Sigmoid colon (tissue), 7 donors: ENCODE measurements around the gene UFD1. TPM values are rescaled to one million over a fixed set of nuclear protein-coding genes. Genes with fewer than 3 reads are reported as not detected.

Experiments used
- DNase-seq: peaks from one replicate; pipeline ENCODE4 v3.0.0-alpha.2; 2019
- H3K27ac ChIP-seq, 4 donors: fragments of 200-600 bp; sonication (generic); one replicate each; pipeline ENCODE4 v1.5.1; 2016 to 2019; ENCODE audit warnings: mild to moderate bottlenecking in 1 of 4
- H3K27me3 ChIP-seq, 3 donors: fragments of 200-600 bp; sonication (generic); one replicate each; pipeline ENCODE4 v1.5.1; 2019; ENCODE audit warnings: mild to moderate bottlenecking in 1 of 3
- H3K36me3 ChIP-seq, 4 donors: fragments of 200-600 bp; sonication (generic); one replicate each; pipeline ENCODE4 v1.5.1; 2016 to 2019
- H3K4me1 ChIP-seq, 4 donors: fragments of 200-600 bp; sonication (generic); one replicate each; pipeline ENCODE4 v1.5.1; 2017 to 2019
- H3K4me3 ChIP-seq, 4 donors: fragments of 200-600 bp; sonication (generic); one replicate each; pipeline ENCODE4 v1.5.1; 2017 to 2019; ENCODE audit warnings: mild to moderate bottlenecking in 2 of 4, moderate library complexity in 1 of 4
- H3K9me3 ChIP-seq, 4 donors: fragments of 200-600 bp in 3 of 4; sonication (generic) in 3 of 4; one replicate each; pipeline versions ENCODE4 v1.5.1 to v1.6.1; 2013 to 2019
- EP300 ChIP-seq, 4 donors: sonication (generic); formaldehyde crosslinking; IDR thresholded peaks; one replicate each; pipeline ENCODE4 v1.6.1; 2017; ENCODE audit warnings: antibody characterized with exemption in 4 of 4
- POLR2A ChIP-seq, 2 donors: fragments of 450-650 bp; IDR thresholded peaks; one replicate each; pipeline ENCODE4 v1.6.1; 2016; ENCODE audit warnings: antibody characterized with exemption in 2 of 2, mild to moderate bottlenecking in 2 of 2, moderate library complexity in 2 of 2
- POLR2AphosphoS5 ChIP-seq, 4 donors: sonication (generic); formaldehyde crosslinking; IDR thresholded peaks; one replicate each; pipeline ENCODE4 v1.6.1; 2017; ENCODE audit warnings: antibody characterized with exemption in 4 of 4
- WGBS, 2 donors: extraction: QIAGEN DNeasy Blood & Tissue Kit; methylation state at CpG; one replicate each; pipeline ENCODE4 v1.1.7; 2013; 5-methylcytosine and 5-hydroxymethylcytosine counted together
- intact Hi-C: fragments of 100-400 bp; cut with DNase I; formaldehyde crosslinking; loops from one replicate; pipeline ENCODE4 v1.15.1; 2023
- polyA plus RNA-seq, 3 donors: library from polyadenylated mRNA; stranded (reverse); fragments of 200-250 nt; gene quantifications; one replicate each; pipeline ENCODE4 v1.2.3, GENCODE V29; 2013
- total RNA-seq, 4 donors: library from RNA; depleted of rRNA; stranded (reverse); fragments of >200 nt; gene quantifications; one replicate each; pipeline ENCODE4 v1.1.0, GENCODE V29; 2016
- TF ChIP-seq, protein P1 (sequence below), 4 experiments: fragments of 450-650 bp in 3 of 4; fragments of 200-600 bp in 1 of 4; IDR thresholded peaks; one replicate each; pipeline ENCODE4 v1.5.1; 2016 to 2019; ENCODE audit warnings: antibody characterized with exemption in 4 of 4, mild to moderate bottlenecking in 3 of 4, moderate library complexity in 2 of 4
- donor health status: healthy with polysubstance abuse.
- donor health status: Bipolar disorder and iron deficiency.
- donor health status: healthy.

UFD1 gene
- total and polyA plus RNA-seq, 7 donors, result 28.5 to 131 (median 45.7) TPM

DNA sequence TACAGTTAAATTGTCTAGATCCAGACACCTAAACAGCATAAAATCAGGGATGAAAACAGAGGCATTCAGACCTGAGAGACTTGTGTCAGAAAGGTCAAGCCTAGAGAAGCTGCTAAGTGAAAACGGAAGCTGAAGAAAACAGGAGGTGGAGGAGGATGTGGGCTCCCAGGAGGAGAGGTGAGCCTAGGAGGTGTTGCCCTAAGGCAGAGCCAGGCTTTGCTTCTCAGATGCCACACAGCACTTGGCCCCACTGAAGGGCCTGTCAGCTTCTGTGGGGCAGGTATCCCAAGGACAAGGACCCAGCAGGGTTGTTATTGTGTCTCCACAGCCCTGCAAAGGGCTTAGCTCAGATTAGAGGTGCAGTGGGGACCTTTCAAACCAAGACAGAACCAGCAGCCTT, 14.4 kb downstream of the UFD1 start:
- intact Hi-C loops, result no loop called here
- Histone ChIP-seq H3K4me3 (no peak overlapping the region), H3K9me3 (no peaks in the 10 kb centered on the region), H3K36me3 (peaks cover 41 to 92% (median 53%) of the 10 kb centered on the region in 4 donors), H3K27ac (no peak overlapping the region), H3K27me3 (no peaks in the 10 kb centered on the region), H3K4me1 (no peaks in the 10 kb centered on the region)
- WGBS, 2 donors, result 79 to 88% methylated on average over 1 of the region's 1 CpG
- TF ChIP-seq, protein P1, sequence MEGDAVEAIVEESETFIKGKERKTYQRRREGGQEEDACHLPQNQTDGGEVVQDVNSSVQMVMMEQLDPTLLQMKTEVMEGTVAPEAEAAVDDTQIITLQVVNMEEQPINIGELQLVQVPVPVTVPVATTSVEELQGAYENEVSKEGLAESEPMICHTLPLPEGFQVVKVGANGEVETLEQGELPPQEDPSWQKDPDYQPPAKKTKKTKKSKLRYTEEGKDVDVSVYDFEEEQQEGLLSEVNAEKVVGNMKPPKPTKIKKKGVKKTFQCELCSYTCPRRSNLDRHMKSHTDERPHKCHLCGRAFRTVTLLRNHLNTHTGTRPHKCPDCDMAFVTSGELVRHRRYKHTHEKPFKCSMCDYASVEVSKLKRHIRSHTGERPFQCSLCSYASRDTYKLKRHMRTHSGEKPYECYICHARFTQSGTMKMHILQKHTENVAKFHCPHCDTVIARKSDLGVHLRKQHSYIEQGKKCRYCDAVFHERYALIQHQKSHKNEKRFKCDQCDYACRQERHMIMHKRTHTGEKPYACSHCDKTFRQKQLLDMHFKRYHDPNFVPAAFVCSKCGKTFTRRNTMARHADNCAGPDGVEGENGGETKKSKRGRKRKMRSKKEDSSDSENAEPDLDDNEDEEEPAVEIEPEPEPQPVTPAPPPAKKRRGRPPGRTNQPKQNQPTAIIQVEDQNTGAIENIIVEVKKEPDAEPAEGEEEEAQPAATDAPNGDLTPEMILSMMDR (IDR thresholded peaks at IDR 0.05), result no peak
- no peak for TF ChIP-seq POLR2A (IDR thresholded peaks at IDR 0.05)
- no peak for TF ChIP-seq EP300 (IDR thresholded peaks at IDR 0.05)
- TF ChIP-seq POLR2AphosphoS5 (IDR thresholded peaks at IDR 0.05), result no peak
- DNase-seq, result no peak

DNA sequence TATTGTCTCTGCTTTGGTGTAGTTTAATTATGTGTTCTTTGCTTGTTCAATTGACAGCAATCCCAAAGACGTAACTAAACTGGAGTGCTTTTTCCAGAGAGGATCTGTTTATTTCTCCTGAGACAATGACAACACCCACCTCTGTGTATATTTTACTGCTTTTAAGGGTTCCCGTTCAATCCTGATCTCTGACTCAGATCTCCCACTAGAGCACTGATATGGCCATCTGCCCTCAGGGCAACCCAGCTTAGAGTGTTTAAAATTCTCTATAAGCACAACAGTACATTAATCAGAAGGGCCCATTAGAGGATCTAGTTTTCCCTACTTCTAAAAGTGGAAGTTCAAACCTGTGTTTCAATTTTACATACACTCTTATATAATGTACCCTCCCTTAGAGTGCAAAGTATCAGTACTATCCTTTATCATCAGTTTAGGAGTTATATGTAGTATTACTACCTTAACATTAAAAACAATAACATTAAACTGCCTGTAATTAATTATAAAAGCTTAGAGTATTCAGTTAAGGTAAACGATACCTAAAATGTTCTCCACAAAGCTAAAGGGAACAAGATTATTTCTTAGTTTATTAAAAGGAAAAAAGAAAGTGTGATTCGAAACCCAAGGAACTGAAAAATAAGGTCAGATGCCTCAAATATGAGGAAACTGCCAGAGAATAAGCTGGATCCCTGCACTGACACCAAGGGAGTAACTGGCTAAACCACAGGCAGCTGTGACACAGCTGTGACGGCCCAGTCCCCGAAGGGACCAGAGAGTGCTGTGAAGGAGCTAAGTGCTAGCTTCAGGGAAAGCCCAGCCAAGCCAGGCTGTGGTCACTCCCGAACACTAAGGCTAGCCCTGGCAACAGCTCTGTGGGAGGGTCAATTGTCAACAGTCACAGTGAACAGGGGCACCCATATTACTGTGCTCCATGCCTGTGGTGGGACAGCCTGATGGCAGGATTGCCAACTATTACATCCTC, 15.2 kb downstream of the UFD1 start:
- Histone ChIP-seq H3K4me1 (no peaks in the 10 kb centered on the region), H3K27ac (no peak overlapping the region), H3K27me3 (no peaks in the 10 kb centered on the region), H3K4me3 (no peak overlapping the region), H3K36me3 (peaks cover 33 to 92% (median 46%) of the 10 kb centered on the region in 4 donors), H3K9me3 (no peaks in the 10 kb centered on the region)
- DNase-seq, result no peak
- TF ChIP-seq POLR2A (IDR thresholded peaks at IDR 0.05) (no peak), POLR2AphosphoS5 (IDR thresholded peaks at IDR 0.05) (no peak), EP300 (IDR thresholded peaks at IDR 0.05) (no peak)
- TF ChIP-seq, protein P1 (IDR thresholded peaks at IDR 0.05), result no peak
- intact Hi-C loops, result no loop called here
- WGBS, 2 donors, result 79 to 84% methylated on average over 7 of the region's 7 CpGs

DNA sequence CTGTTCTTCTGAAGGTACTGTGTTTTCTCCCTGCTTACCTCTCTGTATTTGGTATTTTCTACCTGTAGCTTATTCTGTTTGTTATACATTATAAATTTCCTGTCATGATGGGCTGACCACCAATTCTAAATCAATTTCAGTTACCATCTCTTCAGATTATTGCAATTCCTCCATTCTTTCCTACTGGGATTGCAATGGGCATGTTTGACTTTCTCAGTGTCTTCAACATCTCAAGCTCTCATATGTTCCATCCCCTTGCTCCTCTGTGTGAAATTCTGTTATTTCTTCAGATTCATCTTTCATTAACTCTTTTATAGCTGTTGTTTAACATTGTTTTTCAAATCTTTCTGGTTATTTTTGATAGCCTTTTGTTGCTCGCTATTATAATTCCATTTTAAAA, 16.0 kb downstream of the UFD1 start:
- 95 to 96% methylated on average over 1 of the region's 1 CpG for whole genome bisulfite sequencing, 2 donors
- H3K36me3 ChIP-seq, result peaks cover 26 to 92% (median 39%) of the 10 kb centered on the region in 4 donors
- no peaks in the 10 kb centered on the region for H3K9me3 ChIP-seq
- intact Hi-C loops, result no loop called here
- H3K27ac ChIP-seq, result no peak overlapping the region
- no peak overlapping the region for H3K4me3 ChIP-seq
- TF ChIP-seq POLR2AphosphoS5 (IDR thresholded peaks at IDR 0.05) (no peak), EP300 (IDR thresholded peaks at IDR 0.05) (no peak), POLR2A (IDR thresholded peaks at IDR 0.05) (no peak)
- TF ChIP-seq, protein P1 (IDR thresholded peaks at IDR 0.05), result no peak
- DNase-seq, result no peak
- H3K4me1 ChIP-seq, result no peaks in the 10 kb centered on the region
- H3K27me3 ChIP-seq, result no peaks in the 10 kb centered on the region

DNA sequence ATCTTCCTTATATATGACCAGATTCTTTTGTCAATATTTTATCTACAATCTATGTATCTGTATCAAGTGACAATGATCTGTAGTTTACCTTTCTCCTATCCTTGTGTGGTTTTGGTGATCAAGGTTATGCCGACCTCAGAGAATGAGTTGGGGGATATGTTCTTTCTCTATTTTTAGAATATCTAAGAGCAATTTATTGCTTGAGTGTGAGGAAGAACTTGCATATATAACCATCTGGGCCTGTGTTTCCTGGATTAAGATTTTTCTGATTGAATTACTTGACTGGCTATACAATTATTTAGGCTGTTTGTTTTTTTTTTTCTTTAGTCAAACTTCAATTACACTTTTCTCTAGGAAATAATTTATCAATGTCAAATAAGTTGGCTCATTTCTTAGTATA, 17.5 kb downstream of the UFD1 start:
- Histone ChIP-seq H3K9me3 (no peaks in the 10 kb centered on the region), H3K27me3 (no peaks in the 10 kb centered on the region)

More for the DNA sequence above, 17.5 kb downstream of the UFD1 start:
- intact Hi-C loops, result no loop called here
- DNase-seq, result no peak
- TF ChIP-seq POLR2A (IDR thresholded peaks at IDR 0.05), result no peak
- TF ChIP-seq, protein P1 (IDR thresholded peaks at IDR 0.05), result no peak
- no peak for TF ChIP-seq EP300 (IDR thresholded peaks at IDR 0.05)
- no peak for TF ChIP-seq POLR2AphosphoS5 (IDR thresholded peaks at IDR 0.05)
- H3K4me3 ChIP-seq, result no peak overlapping the region
- no peaks in the 10 kb centered on the region for H3K4me1 ChIP-seq
- H3K36me3 ChIP-seq, result peaks cover 24 to 92% (median 36%) of the 10 kb centered on the region in 4 donors
- H3K27ac ChIP-seq, result no peak overlapping the region
- 88 to 91% methylated on average over 1 of the region's 1 CpG for WGBS, 2 donors
